A549 (cell line): ENCODE results near the gene CALM1. TPM values are rescaled to one million over a fixed set of nuclear protein-coding genes. Genes with fewer than 3 reads are reported as not detected.

Source experiments
- ATAC-seq, 2 experiments: fragments of 200-7000 bp in 1 of 2; fragments of >200 bp in 1 of 2; cut with Nextera tagmentation in 1 of 2; cut with Tn5 transposase in 1 of 2; 3 replicates each; pipeline versions ENCODE4 v1.8.0 to v1.9.1; 2018 to 2020; ENCODE audit warnings: mild to moderate bottlenecking in 1 of 2, moderate library complexity in 1 of 2
- CTCF ChIA-PET: fragments of 300-600 bp; sonication (Branson Sonifier 250); formaldehyde crosslinking; extraction: SDS; loops from one replicate; lab custom pipeline; 2021; ENCODE audit warnings: antibody characterized with exemption, inconsistent platforms; lab: Yijun Ruan, JAX
- POLR2A ChIA-PET: fragments of 350-600 bp; formaldehyde crosslinking; extraction: SDS; loops from one replicate; lab custom pipeline; 2021; ENCODE audit warnings: antibody characterized with exemption, inconsistent platforms; lab: Yijun Ruan, JAX
- DNase-seq, 2 experiments: peaks; one replicate each; pipeline versions ENCODE4 v3.0.0 to v3.0.0-alpha.2; 2011 to 2016; ENCODE audit warnings: low read depth in 1 of 2, low spot score in 1 of 2
- FAIRE-seq: peaks from 2 replicates; lab custom pipeline; 2011; peaks lifted over from hg19 to GRCh38; lab: Jason Lieb, UNC
- H3K27ac ChIP-seq, 2 experiments: fragments of >200 bp; sonication (Bioruptor Twin); formaldehyde crosslinking; 3 replicates each; pipeline ENCODE4 v1.5.1; 2016 to 2017
- H3K4me1 ChIP-seq: fragments of >200 bp; sonication (Bioruptor Twin); formaldehyde crosslinking; 3 replicates; pipeline ENCODE4 v1.6.1; 2016
- H3K4me2 ChIP-seq: fragments of >200 bp; sonication (Bioruptor Twin); formaldehyde crosslinking; 3 replicates; pipeline ENCODE4 v1.6.1; 2016
- H3K4me3 ChIP-seq: fragments of >200 bp; sonication (Bioruptor Twin); formaldehyde crosslinking; 3 replicates; pipeline ENCODE4 v1.5.1; 2016
- H3K9me3 ChIP-seq: fragments of >200 bp; sonication (Bioruptor Twin); formaldehyde crosslinking; 3 replicates; pipeline ENCODE4 v1.6.1; 2016
- CBX2 ChIP-seq: fragments of 200-600 bp; sonication (generic); IDR thresholded peaks from 2 replicates; pipeline ENCODE4 v1.6.1; 2016; ENCODE audit warnings: low read depth, mild to moderate bottlenecking, borderline replicate concordance
- CHD2 ChIP-seq: fragments of 150-350 bp; IDR thresholded peaks from 2 replicates; pipeline ENCODE4 v1.6.1; 2014; ENCODE audit warnings: low read length; ENCODE audit not compliant: partially characterized antibody
- EHF ChIP-seq: fragments of 250-450 bp; sonication (Bioruptor Pico); IDR thresholded peaks from 2 replicates; pipeline ENCODE4 v1.5.0; 2020; ENCODE audit warnings: mild to moderate bottlenecking
- EP300 ChIP-seq, 2 experiments: fragments of >200 bp; sonication (Bioruptor Twin); formaldehyde crosslinking; IDR thresholded peaks; 2 replicates in 1 of 2; 3 replicates in 1 of 2; pipeline ENCODE4 v1.6.1; 2016 to 2017
- ESRRA ChIP-seq: fragments of 150-350 bp; IDR thresholded peaks from 2 replicates; pipeline ENCODE4 v1.6.1; 2014; ENCODE audit warnings: mild to moderate bottlenecking, low read length, borderline replicate concordance
- FOSL2 ChIP-seq, 2 experiments: fragments of 450-650 bp in 1 of 2; fragments of >200 bp in 1 of 2; sonication (Bioruptor Twin) in 1 of 2; formaldehyde crosslinking; IDR thresholded peaks; 2 replicates each; pipeline versions ENCODE4 v1.5.0 to v1.6.1; 2016 to 2020; ENCODE audit warnings: mild to moderate bottlenecking in 1 of 2, moderate library complexity in 1 of 2
- GATA3 ChIP-seq: IDR thresholded peaks from 2 replicates; pipeline ENCODE4 v1.6.1; 2012; ENCODE audit warnings: borderline replicate concordance
- HDAC2 ChIP-seq: fragments of 200-600 bp; sonication (generic); IDR thresholded peaks from 2 replicates; pipeline ENCODE4 v1.6.1; 2016
- HES2 ChIP-seq: fragments of >200 bp; sonication (Bioruptor Twin); formaldehyde crosslinking; IDR thresholded peaks from 2 replicates; pipeline ENCODE4 v1.6.1; 2016
- HEYL ChIP-seq: fragments of 250-450 bp; sonication (Bioruptor Pico); IDR thresholded peaks from 2 replicates; pipeline ENCODE4 v1.8.0; 2021; ENCODE audit warnings: mild to moderate bottlenecking, moderate library complexity
- HOXA7 ChIP-seq: fragments of 250-450 bp; sonication (Bioruptor Pico); IDR thresholded peaks from 2 replicates; pipeline ENCODE4 v1.5.0; 2020; ENCODE audit warnings: mild to moderate bottlenecking, moderate library complexity
- HOXB13 ChIP-seq: fragments of 250-450 bp; sonication (Bioruptor Pico); IDR thresholded peaks from 2 replicates; pipeline ENCODE4 v1.5.0; 2020; ENCODE audit warnings: low read depth, mild to moderate bottlenecking, moderate library complexity
- JUN ChIP-seq, 2 experiments: fragments of >200 bp; sonication (Bioruptor Twin); formaldehyde crosslinking; IDR thresholded peaks; 2 replicates in 1 of 2; 3 replicates in 1 of 2; pipeline ENCODE4 v1.6.1; 2016 to 2017
- KDM5A ChIP-seq: fragments of 200-600 bp; sonication (generic); IDR thresholded peaks from 2 replicates; pipeline ENCODE4 v1.6.1; 2016; ENCODE audit warnings: antibody characterized with exemption, mild to moderate bottlenecking
- MAFK ChIP-seq: fragments of 450-650 bp; IDR thresholded peaks from 2 replicates; pipeline ENCODE4 v1.6.1; 2014; ENCODE audit not compliant: partially characterized antibody
- MAX ChIP-seq: IDR thresholded peaks from 2 replicates; pipeline ENCODE4 v1.6.1; 2012
- MAZ ChIP-seq: fragments of 150-350 bp; IDR thresholded peaks from 2 replicates; pipeline ENCODE4 v1.6.1; 2014; ENCODE audit warnings: antibody characterized with exemption, low read depth, low read length, borderline replicate concordance
- POLR2A ChIP-seq: IDR thresholded peaks from 2 replicates; pipeline ENCODE4 v1.6.1; 2012; ENCODE audit warnings: mild to moderate bottlenecking, low read length
- RAD21 ChIP-seq, 2 experiments: fragments of >200 bp in 1 of 2; sonication (Bioruptor Twin) in 1 of 2; formaldehyde crosslinking in 1 of 2; IDR thresholded peaks in 1 of 2; conservative IDR thresholded peaks in 1 of 2; 2 replicates in 1 of 2; 3 replicates in 1 of 2; pipeline ENCODE4 v1.6.1; 2012 to 2018; ENCODE audit warnings: inconsistent platforms in 1 of 2
- REST ChIP-seq: fragments of 200-600 bp; sonication (generic); IDR thresholded peaks from 2 replicates; pipeline ENCODE4 v1.6.1; 2016; ENCODE audit warnings: antibody characterized with exemption, mild to moderate bottlenecking, moderate library complexity
- RNF2 ChIP-seq: fragments of 200-600 bp; sonication (generic); IDR thresholded peaks from 2 replicates; pipeline ENCODE4 v1.6.1; 2016; ENCODE audit warnings: low read depth, mild to moderate bottlenecking, antibody characterized with exemption, moderate library complexity, borderline replicate concordance
- SMC3 ChIP-seq: fragments of >200 bp; sonication (Bioruptor Twin); formaldehyde crosslinking; IDR thresholded peaks from 3 replicates; pipeline ENCODE4 v1.6.1; 2018; ENCODE audit warnings: inconsistent platforms
- TFCP2L1 ChIP-seq: fragments of 250-450 bp; sonication (Bioruptor Pico); IDR thresholded peaks from 2 replicates; pipeline ENCODE4 v1.5.0; 2021; ENCODE audit warnings: mild to moderate bottlenecking
- TP53 ChIP-seq: fragments of 250-450 bp; sonication (Bioruptor Pico); IDR thresholded peaks from 2 replicates; pipeline ENCODE4 v1.5.0; 2021; ENCODE audit warnings: mild to moderate bottlenecking, moderate library complexity
- WGBS: methylation state at CpG from one replicate; pipeline ENCODE4 v1.1.6; 2017; ENCODE audit errors: missing lambda C conversion rate; 5-methylcytosine and 5-hydroxymethylcytosine counted together
- polyA plus RNA-seq, 4 experiments: library from polyadenylated mRNA; depleted of rRNA in 3 of 4; stranded (reverse); fragments of >200 nt; fragmentation: RNase III in 1 of 4; extraction: RNeasy Plus Mini Kit Qiagen cat#74134 plus additional on column Dnase treatment in 1 of 4; gene quantifications; 2 replicates in 3 of 4; 3 replicates in 1 of 4; pipeline ENCODE4 v1.2.3, GENCODE V29; 2011 to 2017

The CALM1 gene
- polyA plus RNA-seq, 2 of the 4 experiments (the other 2 are of a cell fraction), result 374 to 451 TPM

GRCh38 chr14:90438841-90439240 is 42.0 kb downstream of the CALM1 start:
- ChIA-PET CTCF (interaction anchor here (0.6 kb wide), 1 partner anchor 33 kb away, joined by 3 read pairs; no protein-coding TSS in a partner anchor), POLR2A (no interaction called here)
- ATAC-seq (no peak), FAIRE-seq (no peak), DNase-seq (no peak)
- Histone ChIP-seq H3K9me3 (no peaks in the 10 kb centered on the region), H3K27ac (no peak overlapping the region), H3K4me1 (peaks cover 9% of the 10 kb centered on the region; the same call in 2 of the 3 replicates)
- TF ChIP-seq TFCP2L1 (CRISPR knock-in tag), result no peak
- TF ChIP-seq RAD21 (conservative IDR thresholded peaks at IDR 0.05 in 1 of 2, IDR thresholded peaks at IDR 0.05 in 1 of 2), result no peak
- TF ChIP-seq FOSL2 (IDR thresholded peaks at IDR 0.05), result no peak
- TF ChIP-seq FOSL2 (CRISPR knock-in tag; IDR thresholded peaks at IDR 0.05), result no peak
- TF ChIP-seq EP300 (IDR thresholded peaks at IDR 0.05), result no peak
- TF ChIP-seq EHF (CRISPR knock-in tag), result no peak
- no peak for TF ChIP-seq TP53 (CRISPR knock-in tag)
- TF ChIP-seq SMC3, result no peak
- no peak for TF ChIP-seq CBX2
- TF ChIP-seq POLR2A, result no peak
- no peak for TF ChIP-seq ESRRA
- no peak for TF ChIP-seq MAX
- TF ChIP-seq JUN (IDR thresholded peaks at IDR 0.05), result no peak
- TF ChIP-seq MAZ, result no peak
- TF ChIP-seq REST, result no peak
- TF ChIP-seq HEYL (CRISPR knock-in tag), result no peak
- no peak for TF ChIP-seq HDAC2
- no peak for TF ChIP-seq RNF2
- TF ChIP-seq KDM5A, result no peak
- no peak for TF ChIP-seq CHD2
- TF ChIP-seq, all 56 proteins: peak for 0
- H3K4me2 ChIP-seq, result no peak overlapping the region
- 77% methylated on average over 6 of the region's 6 CpGs for WGBS
- H3K4me3 ChIP-seq, result no peak overlapping the region

DNA sequence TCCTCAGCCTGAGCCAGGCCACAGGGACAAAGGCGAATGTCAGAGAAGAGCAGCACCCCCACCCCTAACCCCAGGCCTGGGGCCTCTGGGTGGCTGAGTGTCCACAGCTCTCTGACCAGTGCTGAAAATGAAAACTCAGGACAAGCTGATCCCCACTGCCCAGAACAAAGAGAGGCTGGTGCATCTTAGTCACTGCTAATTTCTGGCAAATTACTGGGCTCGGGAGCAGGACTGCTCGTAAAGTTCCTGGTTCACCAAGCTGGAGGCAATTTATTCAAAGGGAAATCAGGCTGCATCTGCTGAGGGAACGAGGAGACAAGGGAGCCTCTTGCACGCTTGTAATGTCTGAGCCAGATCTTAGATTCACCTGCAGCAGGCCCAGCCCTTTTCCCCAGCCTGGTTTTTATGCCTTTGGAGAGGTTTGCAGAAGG is 43.2 kb downstream of the CALM1 start:
- ChIA-PET POLR2A (no interaction called here), CTCF (no interaction called here)
- no peak for TF ChIP-seq RNF2
- TF ChIP-seq RAD21 (conservative IDR thresholded peaks at IDR 0.05 in 1 of 2, IDR thresholded peaks at IDR 0.05 in 1 of 2), result no peak
- TF ChIP-seq HDAC2, result no peak
- TF ChIP-seq HOXA7 (CRISPR knock-in tag), result no peak
- no peak for TF ChIP-seq GATA3
- no peak for TF ChIP-seq ESRRA
- no peak for TF ChIP-seq HOXB13 (CRISPR knock-in tag)
- no peak for TF ChIP-seq EP300 (IDR thresholded peaks at IDR 0.05)
- no peak for TF ChIP-seq POLR2A
- TF ChIP-seq MAFK, result no peak
- TF ChIP-seq HES2, result no peak
- no peak for DNase-seq
- Histone ChIP-seq H3K4me1 (peaks cover 9% of the 10 kb centered on the region; the same call in 2 of the 3 replicates), H3K4me2 (no peak overlapping the region), H3K9me3 (no peaks in the 10 kb centered on the region), H3K4me3 (no peak overlapping the region), H3K27ac (no peak overlapping the region)
- ATAC-seq, result no peak; a peak in 1 of 6 replicates
- FAIRE-seq, result no peak
- WGBS, result 55% methylated on average over 5 of the region's 5 CpGs
